Activated naive CD4-positive, alpha-beta T cell treated with anti-CD3 and anti-CD28 coated beads, Interleukin-2, amount 10 ng/mL, durations not matched to agents 7 days and 5 days (primary cell): ENCODE results near the gene FAM151A.
A peak's percentile ranks its signal among the peaks of the same experiment; 100 is the strongest.

ENCODE experiments used
- CTCF ChIA-PET: fragments of 350-600 bp; sonication (Branson Sonifier 250); formaldehyde crosslinking; loops from one replicate; lab custom pipeline; 2021; ENCODE audit warnings: antibody characterized with exemption; lab: Charles Lee
- DNase-seq: peaks from one replicate; pipeline ENCODE4 v3.0.0-alpha.2; 2020
- H3K27ac Mint-ChIP-seq: one replicate; pipeline ENCODE4 v1.8.0; 2021; ENCODE audit warnings: mild to moderate bottlenecking, moderate library complexity, mixed read lengths
- H3K27me3 Mint-ChIP-seq: one replicate; pipeline ENCODE4 v1.8.0; 2021; ENCODE audit warnings: mild to moderate bottlenecking, mixed read lengths
- H3K36me3 Mint-ChIP-seq: one replicate; pipeline ENCODE4 v1.8.0; 2021; ENCODE audit warnings: mixed read lengths
- H3K4me1 Mint-ChIP-seq: one replicate; pipeline ENCODE4 v1.8.0; 2021; ENCODE audit warnings: mixed read lengths
- H3K4me3 Mint-ChIP-seq: one replicate; pipeline ENCODE4 v1.8.0; 2021; ENCODE audit warnings: mild to moderate bottlenecking, moderate library complexity, mixed read lengths
- H3K9me3 Mint-ChIP-seq: one replicate; pipeline ENCODE4 v1.8.0; 2021; ENCODE audit warnings: mixed read lengths

FAM151A gene

DNA sequence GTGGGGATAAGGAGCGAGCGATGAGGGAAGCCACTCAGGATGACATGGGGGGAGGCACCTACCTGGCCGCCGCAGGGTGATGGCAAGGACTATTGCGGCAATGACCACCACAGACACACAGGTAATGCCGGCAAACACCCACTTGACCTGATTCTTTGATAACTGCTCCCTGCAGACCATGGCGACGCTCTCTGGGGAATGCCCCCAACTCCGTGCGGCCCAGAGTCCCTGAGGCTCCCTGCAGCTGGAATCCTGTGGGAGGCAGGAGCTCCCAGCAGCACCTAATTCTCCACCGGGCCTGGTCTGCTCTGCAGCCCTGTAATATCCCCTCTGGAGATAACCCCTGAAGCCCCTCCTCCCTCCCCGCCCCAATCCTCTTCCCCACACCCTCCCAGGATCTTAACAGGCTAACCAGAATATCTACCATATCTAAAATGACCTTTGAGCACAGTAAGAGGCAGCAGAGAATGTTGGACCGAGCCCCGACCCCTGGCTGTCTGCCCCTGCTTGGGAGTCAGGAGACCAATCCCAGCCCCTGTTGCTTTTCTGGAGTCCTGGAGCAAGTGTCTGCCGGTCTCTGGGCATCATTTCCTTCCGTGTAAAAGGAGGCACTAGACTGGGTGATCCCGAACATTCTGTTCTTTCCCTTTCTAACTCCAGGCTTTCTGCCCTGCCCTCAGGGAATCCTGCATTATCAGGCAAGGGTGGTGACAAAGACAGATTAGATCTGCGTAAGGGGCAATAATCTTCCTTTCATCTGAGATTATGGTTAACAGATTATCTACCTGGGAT, at the start of gene FAM151A:
Gene FAM151A (minus strand): TSS at position 310 of the 792 bp plus-strand sequence. CDS start 130 bp downstream, at position 180.
- H3K4me3 Mint-ChIP-seq: no peak within 1 kb of the TSS
- CTCF ChIA-PET: no interaction called here
- no peaks in the 10 kb centered on the region for H3K36me3 Mint-ChIP-seq
- DNase-seq: no peak
- H3K27me3 Mint-ChIP-seq: peaks cover 16% of the 10 kb centered on the region
- no peaks in the 10 kb centered on the region for H3K9me3 Mint-ChIP-seq
- H3K4me1 Mint-ChIP-seq: no peaks in the 10 kb centered on the region
- H3K27ac Mint-ChIP-seq: no peak within 1 kb of the TSS

GRCh38 chr1:54671985-54672608, 48.8 kb upstream of the FAM151A start:
- CTCF ChIA-PET: interaction anchor here (0.7 to 4.7 kb wide), 9 partner anchors 9 to 273 kb away, joined by 3 to 27 read pairs (median 4); partner anchors contain the start of gene TTC22
- H3K4me1 Mint-ChIP-seq: peaks cover 6% of the 10 kb centered on the region
- no peaks in the 10 kb centered on the region for H3K36me3 Mint-ChIP-seq
- no peaks in the 10 kb centered on the region for H3K9me3 Mint-ChIP-seq
- no peak overlapping the region for H3K4me3 Mint-ChIP-seq
- no peak overlapping the region for H3K27ac Mint-ChIP-seq
- peak; percentile 82 for DNase-seq
- peaks cover 11% of the 10 kb centered on the region for H3K27me3 Mint-ChIP-seq

DNA sequence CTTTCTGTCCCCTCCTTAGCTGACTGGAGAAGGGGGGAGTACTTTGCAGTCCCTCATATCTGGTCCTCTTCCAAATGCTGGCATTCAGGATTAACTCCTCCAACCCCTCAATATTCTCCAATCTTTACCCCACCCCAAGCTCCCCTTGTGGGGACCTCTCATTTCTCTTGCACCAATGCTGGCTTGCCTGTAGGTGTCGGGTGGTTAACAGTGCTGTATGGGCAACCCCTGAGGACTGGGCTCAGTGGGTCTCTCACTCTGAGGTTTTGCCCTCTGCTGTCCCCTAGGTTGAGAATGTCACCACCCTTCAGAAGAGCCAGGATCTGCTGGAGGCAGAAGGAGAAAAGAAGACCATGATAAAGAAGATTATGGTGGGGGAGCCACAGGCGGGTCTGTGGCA, 45.2 kb upstream of the FAM151A start:
- Mint-ChIP-seq H3K27me3 (peaks cover 17% of the 10 kb centered on the region), H3K27ac (no peak overlapping the region), H3K4me1 (peaks cover 6% of the 10 kb centered on the region), H3K9me3 (no peaks in the 10 kb centered on the region), H3K4me3 (no peak overlapping the region), H3K36me3 (no peaks in the 10 kb centered on the region)
- DNase-seq: no peak
- CTCF ChIA-PET: interaction anchor here (0.7 to 4.7 kb wide), 4 partner anchors 88 to 142 kb away, joined by 3 to 27 read pairs (median 3); no protein-coding TSS in a partner anchor

DNA sequence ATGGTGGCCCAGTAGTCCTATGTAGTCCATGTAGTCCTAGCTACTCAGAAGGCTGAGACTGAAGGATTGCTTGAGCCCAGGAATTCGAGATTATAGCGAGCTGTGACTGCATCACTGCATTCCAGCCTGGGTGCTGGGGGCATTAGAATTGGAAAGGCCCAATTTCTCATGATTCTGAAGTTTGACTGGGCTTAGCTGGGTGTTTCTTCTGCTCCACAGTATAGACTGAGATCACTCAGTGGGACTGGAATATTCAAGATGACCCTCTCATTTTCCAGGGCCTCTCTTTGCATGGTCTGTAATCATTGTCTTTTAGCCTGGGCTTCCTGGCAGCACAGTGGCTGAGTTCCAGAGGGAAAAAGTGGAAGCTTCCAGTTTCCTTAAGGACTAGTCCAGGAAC, 44.5 kb upstream of the FAM151A start:
- Mint-ChIP-seq H3K4me3 (no peak overlapping the region), H3K27ac (no peak overlapping the region), H3K27me3 (peaks cover 13% of the 10 kb centered on the region), H3K4me1 (peaks cover 6% of the 10 kb centered on the region), H3K36me3 (no peaks in the 10 kb centered on the region), H3K9me3 (no peaks in the 10 kb centered on the region)
- no peak for DNase-seq
- CTCF ChIA-PET: interaction anchor here (1.1 kb wide), 1 partner anchor 125 kb away, joined by 3 read pairs; no protein-coding TSS in a partner anchor

DNA sequence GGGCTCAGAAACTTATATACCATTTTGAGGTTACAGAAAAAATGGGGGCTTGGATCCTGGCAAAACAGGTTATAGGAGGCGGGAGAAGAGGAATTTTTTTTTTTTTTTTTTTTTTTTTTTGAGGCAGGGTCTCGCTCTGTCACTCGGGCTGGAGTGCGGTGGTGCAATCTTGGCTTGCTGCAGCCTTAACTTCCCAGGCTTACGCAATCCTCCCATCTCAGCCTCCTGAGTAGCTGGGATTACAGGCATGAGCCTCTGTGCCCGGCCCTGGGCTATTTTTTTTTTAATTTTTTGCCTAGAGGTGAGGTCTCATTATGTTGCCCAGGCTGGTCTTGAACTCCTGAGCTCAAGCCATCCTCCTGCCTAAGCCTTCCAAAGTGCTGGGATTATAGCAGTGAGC, 43.0 kb upstream of the FAM151A start:
- H3K9me3 Mint-ChIP-seq: no peaks in the 10 kb centered on the region
- CTCF ChIA-PET: no interaction called here

GRCh38 chr1:54665852-54666251, 42.5 kb upstream of the FAM151A start:
- Mint-ChIP-seq H3K27me3 (peaks cover 9% of the 10 kb centered on the region), H3K4me1 (no peaks in the 10 kb centered on the region), H3K4me3 (no peak overlapping the region), H3K27ac (no peak overlapping the region), H3K36me3 (no peaks in the 10 kb centered on the region), H3K9me3 (no peaks in the 10 kb centered on the region)
- no peak for DNase-seq
- CTCF ChIA-PET: no interaction called here

More for the DNA sequence above, 43.0 kb upstream of the FAM151A start:
- no peak overlapping the region for H3K4me3 Mint-ChIP-seq
- H3K36me3 Mint-ChIP-seq: no peaks in the 10 kb centered on the region
- H3K27me3 Mint-ChIP-seq: peaks cover 9% of the 10 kb centered on the region
- H3K27ac Mint-ChIP-seq: no peak overlapping the region
- H3K4me1 Mint-ChIP-seq: no peaks in the 10 kb centered on the region
- DNase-seq: no peak

DNA sequence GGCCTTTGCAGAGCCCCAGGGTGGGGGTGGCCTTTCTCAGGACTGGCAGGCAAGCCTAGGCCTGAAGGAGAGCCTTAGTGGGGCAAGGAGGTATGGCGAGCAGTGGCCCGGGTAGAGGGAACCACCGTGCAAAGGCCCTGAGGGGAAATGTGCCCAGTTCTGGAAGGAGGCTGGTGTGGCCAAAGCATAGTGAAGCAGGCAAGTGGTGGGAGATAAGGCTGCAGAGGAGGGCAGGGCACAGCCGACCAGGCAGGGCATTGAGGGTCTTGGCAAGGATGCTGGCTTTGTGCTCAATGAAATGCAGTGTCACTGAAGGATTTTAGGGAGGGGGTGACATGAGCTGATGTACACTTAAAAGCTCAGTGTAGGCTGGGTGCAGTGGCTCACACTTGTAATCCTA, 41.0 kb upstream of the FAM151A start:
- peaks cover 9% of the 10 kb centered on the region for H3K27me3 Mint-ChIP-seq

GRCh38 chr1:54663725-54664124, 40.4 kb upstream of the FAM151A start:
- Mint-ChIP-seq H3K27ac (no peak overlapping the region), H3K9me3 (no peaks in the 10 kb centered on the region), H3K27me3 (peaks cover 9% of the 10 kb centered on the region), H3K4me3 (no peak overlapping the region), H3K36me3 (no peaks in the 10 kb centered on the region), H3K4me1 (no peaks in the 10 kb centered on the region)
- no peak for DNase-seq
- CTCF ChIA-PET: no interaction called here

More for the DNA sequence above, 41.0 kb upstream of the FAM151A start:
- DNase-seq: no peak
- H3K4me1 Mint-ChIP-seq: no peaks in the 10 kb centered on the region
- H3K36me3 Mint-ChIP-seq: no peaks in the 10 kb centered on the region
- CTCF ChIA-PET: no interaction called here
- no peak overlapping the region for H3K27ac Mint-ChIP-seq
- no peaks in the 10 kb centered on the region for H3K9me3 Mint-ChIP-seq
- no peak overlapping the region for H3K4me3 Mint-ChIP-seq

DNA sequence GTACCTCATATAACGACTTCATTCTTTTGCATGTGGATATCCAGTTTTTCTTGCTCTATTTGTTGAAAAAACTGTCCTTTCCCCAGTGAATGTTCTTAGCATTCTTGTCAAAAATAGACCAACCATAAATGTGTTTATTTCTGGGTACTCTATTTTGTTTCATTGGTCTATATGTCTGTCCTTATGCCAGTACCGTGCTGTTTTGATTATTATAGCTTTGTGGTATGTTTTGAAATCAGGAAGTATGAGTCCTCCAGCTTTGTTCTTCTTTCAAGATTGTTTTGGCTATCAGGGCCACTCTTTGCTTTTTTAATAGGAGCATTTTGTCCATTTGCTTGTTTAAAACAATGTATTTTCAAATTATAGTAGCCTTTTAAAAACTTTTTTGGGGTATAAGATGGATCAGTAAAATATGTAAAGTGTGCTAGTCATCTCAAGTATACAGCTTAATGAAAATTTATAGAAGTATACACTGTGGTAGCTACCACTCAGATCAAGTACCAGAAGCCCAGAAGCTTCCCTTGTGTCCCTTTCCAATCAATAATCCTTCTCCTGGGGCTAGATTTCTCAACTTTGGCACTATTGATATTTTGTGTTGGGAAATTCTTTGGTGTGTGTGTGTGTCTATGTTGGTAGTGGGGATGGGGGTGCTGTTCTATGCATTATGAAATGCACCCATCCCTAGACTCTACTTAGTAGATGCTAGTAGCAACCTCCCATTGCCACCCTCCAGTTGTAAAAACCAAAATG, 35.0 kb upstream of the FAM151A start:
- no peaks in the 10 kb centered on the region for H3K36me3 Mint-ChIP-seq
- no peak overlapping the region for H3K4me3 Mint-ChIP-seq
- H3K4me1 Mint-ChIP-seq: no peaks in the 10 kb centered on the region
- CTCF ChIA-PET: no interaction called here
- H3K9me3 Mint-ChIP-seq: no peaks in the 10 kb centered on the region
- DNase-seq: no peak
- H3K27me3 Mint-ChIP-seq: peaks cover 4% of the 10 kb centered on the region
- H3K27ac Mint-ChIP-seq: no peak overlapping the region

DNA sequence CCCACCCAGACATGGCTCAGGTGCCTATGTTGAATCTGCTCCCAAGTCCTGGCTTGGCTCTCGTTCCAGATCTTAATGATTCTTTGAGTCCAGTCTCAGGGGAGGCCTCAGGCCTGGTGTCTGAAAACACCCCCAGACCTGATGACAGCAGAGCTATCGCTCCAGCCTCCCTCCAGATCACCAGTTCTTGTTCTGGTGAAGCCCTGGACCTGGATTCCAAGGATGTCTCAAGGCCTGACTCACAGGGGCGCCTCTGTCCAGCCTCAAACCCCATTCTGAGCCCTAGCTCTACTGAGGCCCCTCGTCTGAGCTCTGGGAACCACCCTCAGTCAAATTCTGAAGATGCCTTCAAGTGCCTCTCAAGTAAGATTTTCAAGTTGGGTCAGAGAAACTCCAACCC, 29.7 kb upstream of the FAM151A start:
- Mint-ChIP-seq H3K27me3 (peaks cover 25% of the 10 kb centered on the region), H3K4me1 (no peaks in the 10 kb centered on the region), H3K4me3 (no peak overlapping the region), H3K36me3 (no peaks in the 10 kb centered on the region), H3K9me3 (no peaks in the 10 kb centered on the region), H3K27ac (no peak overlapping the region)
- CTCF ChIA-PET: no interaction called here
- DNase-seq: no peak

DNA sequence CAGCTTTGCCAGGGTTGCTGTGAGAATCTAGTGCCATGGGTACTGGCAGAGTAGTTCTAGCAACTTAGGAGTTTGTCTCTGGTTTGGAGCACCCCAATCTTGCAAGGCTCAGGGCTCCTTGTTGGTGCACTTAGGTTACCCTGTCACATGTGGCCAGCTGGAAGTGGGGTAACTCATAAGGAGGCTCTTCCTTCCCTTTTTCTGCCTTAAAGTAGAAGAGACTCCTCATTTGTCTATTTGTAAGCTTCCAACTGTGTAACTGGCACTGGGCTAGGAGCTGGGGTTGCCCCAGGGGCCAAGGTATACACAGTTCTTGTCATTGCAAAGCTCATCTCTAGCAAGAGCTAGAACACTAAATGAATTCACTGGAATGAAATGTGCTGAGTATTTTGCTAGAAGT, 28.8 kb upstream of the FAM151A start:
- no peaks in the 10 kb centered on the region for H3K4me1 Mint-ChIP-seq
- no peak overlapping the region for H3K4me3 Mint-ChIP-seq
- CTCF ChIA-PET: no interaction called here
- H3K27me3 Mint-ChIP-seq: peaks cover 25% of the 10 kb centered on the region
- H3K9me3 Mint-ChIP-seq: no peaks in the 10 kb centered on the region
- no peak for DNase-seq
- H3K27ac Mint-ChIP-seq: no peak overlapping the region
- no peaks in the 10 kb centered on the region for H3K36me3 Mint-ChIP-seq

GRCh38 chr1:54651608-54652007, 28.3 kb upstream of the FAM151A start:
- CTCF ChIA-PET: no interaction called here
- Mint-ChIP-seq H3K27ac (no peak overlapping the region), H3K27me3 (peaks cover 25% of the 10 kb centered on the region), H3K4me1 (no peaks in the 10 kb centered on the region), H3K36me3 (no peaks in the 10 kb centered on the region), H3K4me3 (no peak overlapping the region), H3K9me3 (no peaks in the 10 kb centered on the region)
- DNase-seq: no peak

DNA sequence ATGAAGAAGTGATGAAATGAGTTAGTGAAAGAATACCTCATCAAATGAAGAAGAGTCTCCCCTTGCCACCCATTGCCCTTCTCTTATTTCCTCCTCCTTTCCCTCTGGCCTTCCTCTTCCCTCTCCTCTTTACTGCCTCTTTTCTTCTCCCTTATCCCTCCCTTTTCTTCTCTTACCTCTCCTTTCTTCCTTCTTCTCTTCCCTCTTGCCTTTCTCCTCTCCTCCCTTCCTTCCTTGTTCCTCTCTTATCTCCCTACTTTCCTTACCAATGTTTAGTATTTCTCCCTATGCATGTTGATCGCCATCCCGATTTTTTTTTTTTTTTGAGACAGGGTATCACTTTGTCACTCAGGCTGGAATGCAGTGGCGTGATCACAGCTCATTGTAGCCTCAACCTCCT, 27.1 kb upstream of the FAM151A start:
- CTCF ChIA-PET: no interaction called here
- no peak for DNase-seq
- Mint-ChIP-seq H3K4me1 (no peaks in the 10 kb centered on the region), H3K27me3 (peaks cover 28% of the 10 kb centered on the region), H3K36me3 (no peaks in the 10 kb centered on the region), H3K9me3 (no peaks in the 10 kb centered on the region), H3K4me3 (no peak overlapping the region), H3K27ac (no peak overlapping the region)

DNA sequence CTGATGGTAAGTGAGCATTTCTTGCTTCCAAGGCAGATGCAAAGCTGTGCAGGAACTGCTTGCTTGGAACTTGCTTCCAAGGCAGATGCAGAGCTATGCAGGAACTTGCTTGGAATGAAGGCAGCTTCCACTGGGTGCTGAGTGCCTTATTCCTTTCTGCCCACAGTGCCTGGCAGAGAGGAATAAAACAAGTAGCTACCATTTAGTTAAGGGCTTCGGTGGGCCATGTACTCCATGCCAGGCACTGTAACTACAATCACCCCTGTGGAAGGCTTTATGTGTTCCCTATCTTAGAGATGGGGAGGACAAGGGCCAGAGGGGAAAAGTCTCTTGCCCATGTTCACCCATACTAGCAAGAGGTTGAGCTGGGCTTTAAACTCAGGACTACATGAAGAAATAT, 26.6 kb upstream of the FAM151A start:
- H3K4me1 Mint-ChIP-seq: no peaks in the 10 kb centered on the region
- no peak for DNase-seq
- CTCF ChIA-PET: no interaction called here
- H3K36me3 Mint-ChIP-seq: no peaks in the 10 kb centered on the region
- no peak overlapping the region for H3K27ac Mint-ChIP-seq
- no peaks in the 10 kb centered on the region for H3K9me3 Mint-ChIP-seq
- H3K4me3 Mint-ChIP-seq: no peak overlapping the region
- H3K27me3 Mint-ChIP-seq: peaks cover 28% of the 10 kb centered on the region
